IMR-90 (cell line): ENCODE measurements around the gene FTO.

Source experiments
- CEBPB ChIP-seq: IDR thresholded peaks from 2 replicates; pipeline ENCODE4 v1.6.1; 2012; ENCODE audit warnings: low read depth, low read length, improper control_type of control experiment
- CTCF ChIP-seq: conservative IDR thresholded peaks from 2 replicates; pipeline ENCODE4 v1.5.1; 2012; ENCODE audit warnings: mild to moderate bottlenecking, low read depth, low read length, improper control_type of control experiment
- MAZ ChIP-seq: IDR thresholded peaks from 2 replicates; pipeline ENCODE4 v1.6.1; 2012; ENCODE audit warnings: low read depth, mild to moderate bottlenecking, low read length, improper control_type of control experiment, moderate library complexity, borderline replicate concordance
- NFE2L2 ChIP-seq: fragments of 150-350 bp; IDR thresholded peaks from 2 replicates; pipeline ENCODE4 v1.6.1; 2016; ENCODE audit warnings: low read depth, mild to moderate bottlenecking, low read length
- POLR2A ChIP-seq: IDR thresholded peaks from 2 replicates; pipeline ENCODE4 v1.6.1; 2012; ENCODE audit warnings: mild to moderate bottlenecking, low read depth, low read length
- RAD21 ChIP-seq: IDR thresholded peaks from 2 replicates; pipeline ENCODE4 v1.6.1; 2012; ENCODE audit warnings: low read length, improper control_type of control experiment
- RFX5 ChIP-seq: IDR thresholded peaks from 2 replicates; pipeline ENCODE4 v1.8.0; 2012; ENCODE audit warnings: low read depth, mild to moderate bottlenecking, low read length, moderate library complexity

GRCh38 chr16:53726625-53727024, 22.7 kb downstream of the FTO start:
- TF ChIP-seq CEBPB, result no peak
- TF ChIP-seq POLR2A, result no peak
- no peak for TF ChIP-seq MAZ
- no peak for TF ChIP-seq RAD21
- TF ChIP-seq CTCF, result no peak
- TF ChIP-seq RFX5, result no peak
- no peak for TF ChIP-seq NFE2L2
